ENCODE results near the gene TLR2. TPM values are rescaled to one million over a fixed set of nuclear protein-coding genes. Genes with fewer than 3 reads are reported as not detected.

Gene TLR2
- total and polyA plus RNA-seq, 2 donors (not counting 3 experiments of a cell fraction or from before 2014, with no cell fraction given): 0.29 to 1.4 TPM

GRCh38 chr4:153638011-153638410 lies 46.1 kb upstream of the TLR2 start:
- H3K4me3 ChIP-seq (replicated peaks in 1 of 3; ENCODE audit: insufficient read depth in 1 of 3, low read depth in 1 of 3, low read length in 3 of 3): no peak overlapping the region
- no peaks in the 10 kb centered on the region for H3K9me1 ChIP-seq (replicated peaks; ENCODE audit: control insufficient read depth, extremely low read depth, insufficient read depth, low read length)
- no peak overlapping the region for H2AFZ ChIP-seq (ENCODE audit: low read depth, low read length)
- FAIRE-seq: no peak
- H3K4me2 ChIP-seq (ENCODE audit: insufficient read depth, low read length): no peak overlapping the region
- no peak overlapping the region for H3K9ac ChIP-seq (replicated peaks; ENCODE audit: extremely low read depth, insufficient read depth, low read length)
- DNase-seq (ENCODE audit: low read depth, low spot score): no peak
- POLR2A ChIA-PET: no interaction called here
- intact Hi-C loops (cut with micrococcal nuclease): no loop called here
- H3K79me2 ChIP-seq (ENCODE audit: control insufficient read depth, insufficient read depth, low read length): no peaks in the 10 kb centered on the region
- TF ChIP-seq GATA2 (IDR thresholded peaks at IDR 0.05; ENCODE audit: insufficient read depth, insufficient read length, low read depth, low read length) (no peak), CTCF (IDR thresholded peaks at IDR 0.05; ENCODE audit: extremely low read depth in 1 of 2, insufficient read depth in 1 of 2, low read depth in 1 of 2, low read length in 2 of 2) (no peak), POLR2A (IDR thresholded peaks at IDR 0.05; ENCODE audit: low read depth, low read length) (no peak), MYC (IDR thresholded peaks at IDR 0.05; ENCODE audit: low read depth, low read length) (no peak), EZH2 (IDR thresholded peaks at IDR 0.05; ENCODE audit: borderline replicate concordance, low read depth, low read length, severe bottlenecking) (no peak), JUN (IDR thresholded peaks at IDR 0.05; ENCODE audit: borderline replicate concordance, insufficient read depth, insufficient read length, low read depth) (no peak), FOS (IDR thresholded peaks at IDR 0.05; ENCODE audit: borderline replicate concordance, insufficient read depth, low read length) (no peak), POLR2AphosphoS5 (IDR thresholded peaks at IDR 0.05; ENCODE audit: insufficient read depth, low read depth, low read length) (no peak), MAX (IDR thresholded peaks at IDR 0.05; ENCODE audit: insufficient read depth, insufficient read length) (no peak)
- H3K27me3 ChIP-seq (ENCODE audit: control insufficient read depth in 2 of 2, insufficient read depth in 2 of 2, low read length in 2 of 2): no peaks in the 10 kb centered on the region
- H3K36me3 ChIP-seq (ENCODE audit: control insufficient read depth in 2 of 2, extremely low read depth in 1 of 2, insufficient read depth in 2 of 2, low read length in 2 of 2): peaks cover 7 to 11% of the 10 kb centered on the region in 2 experiments
- no peaks in the 10 kb centered on the region for H4K20me1 ChIP-seq (replicated peaks; ENCODE audit: control insufficient read depth, extremely low read depth, insufficient read depth, low read length)
- CTCF ChIA-PET: interaction anchor here (2.3 kb wide), 1 partner anchor 112 kb away, joined by 12 read pairs; no protein-coding TSS in a partner anchor
- H3K9me3 ChIP-seq (replicated peaks; ENCODE audit: control insufficient read depth, insufficient read depth, low read length): no peaks in the 10 kb centered on the region
- no peak overlapping the region for H3K27ac ChIP-seq (ENCODE audit: insufficient read depth, low read depth, low read length)
- no peaks in the 10 kb centered on the region for H3K4me1 ChIP-seq (ENCODE audit: control insufficient read depth, extremely low read depth, insufficient read depth, low read length)
- no TSS peak for BruUV-seq (replicated peaks)
- dilution Hi-C loops (cut with MboI; ENCODE audit: extremely low pct_ligation_motif_present, low sequenced_read_pairs): no loop called here
